ENCODE data around the gene IFIT1.
A peak's percentile ranks its signal among the peaks of the same experiment; 100 is the strongest.
"Not testable (repeated sequence)": the region's sequence is repeated elsewhere in the genome, so short reads cannot be mapped to it uniquely, and the experiment has no call there.

IFIT1 gene, protein sequence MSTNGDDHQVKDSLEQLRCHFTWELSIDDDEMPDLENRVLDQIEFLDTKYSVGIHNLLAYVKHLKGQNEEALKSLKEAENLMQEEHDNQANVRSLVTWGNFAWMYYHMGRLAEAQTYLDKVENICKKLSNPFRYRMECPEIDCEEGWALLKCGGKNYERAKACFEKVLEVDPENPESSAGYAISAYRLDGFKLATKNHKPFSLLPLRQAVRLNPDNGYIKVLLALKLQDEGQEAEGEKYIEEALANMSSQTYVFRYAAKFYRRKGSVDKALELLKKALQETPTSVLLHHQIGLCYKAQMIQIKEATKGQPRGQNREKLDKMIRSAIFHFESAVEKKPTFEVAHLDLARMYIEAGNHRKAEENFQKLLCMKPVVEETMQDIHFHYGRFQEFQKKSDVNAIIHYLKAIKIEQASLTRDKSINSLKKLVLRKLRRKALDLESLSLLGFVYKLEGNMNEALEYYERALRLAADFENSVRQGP

DNA sequence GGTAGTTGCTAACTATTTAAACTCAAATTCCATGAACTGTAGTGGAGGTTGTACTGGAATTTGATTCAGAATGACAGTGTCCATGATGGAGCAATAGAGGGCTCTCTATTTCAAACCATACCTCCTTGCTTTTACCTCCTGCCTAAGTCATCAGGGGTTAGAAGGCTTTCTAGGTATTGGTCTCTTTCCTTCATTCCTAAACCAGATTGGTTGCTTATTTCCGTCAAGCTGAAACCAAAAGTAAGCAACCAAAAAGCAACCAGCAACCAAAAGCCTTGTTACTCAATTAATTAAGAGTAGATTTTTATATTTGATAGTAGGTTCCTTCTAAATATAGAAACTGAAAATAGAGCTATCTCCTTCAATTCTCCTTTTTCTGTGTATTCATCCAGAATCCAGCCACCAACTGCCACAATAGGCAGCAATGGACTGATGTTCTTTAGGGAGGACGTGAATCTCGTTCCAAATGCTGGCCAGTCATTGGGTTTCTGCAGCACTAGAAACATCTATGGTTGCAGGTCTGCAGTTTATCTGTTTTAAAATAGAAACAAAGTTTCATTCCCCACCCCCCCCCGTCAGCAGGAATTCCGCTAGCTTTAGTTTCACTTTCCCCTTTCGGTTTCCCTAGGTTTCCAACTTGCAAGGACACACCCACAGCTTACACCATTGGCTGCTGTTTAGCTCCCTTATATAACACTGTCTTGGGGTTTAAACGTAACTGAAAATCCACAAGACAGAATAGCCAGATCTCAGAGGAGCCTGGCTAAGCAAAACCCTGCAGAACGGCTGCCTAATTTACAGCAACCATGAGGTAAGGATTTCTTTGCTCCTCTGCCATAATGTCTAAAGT is at the start of gene IFIT1:
Gene IFIT1, plus strand, starts transcription at position 717 of the 850 bp plus-strand sequence. Its CDS starts 90 bp downstream, at position 807.
- peak; percentile 8 for DNase-seq

DNA sequence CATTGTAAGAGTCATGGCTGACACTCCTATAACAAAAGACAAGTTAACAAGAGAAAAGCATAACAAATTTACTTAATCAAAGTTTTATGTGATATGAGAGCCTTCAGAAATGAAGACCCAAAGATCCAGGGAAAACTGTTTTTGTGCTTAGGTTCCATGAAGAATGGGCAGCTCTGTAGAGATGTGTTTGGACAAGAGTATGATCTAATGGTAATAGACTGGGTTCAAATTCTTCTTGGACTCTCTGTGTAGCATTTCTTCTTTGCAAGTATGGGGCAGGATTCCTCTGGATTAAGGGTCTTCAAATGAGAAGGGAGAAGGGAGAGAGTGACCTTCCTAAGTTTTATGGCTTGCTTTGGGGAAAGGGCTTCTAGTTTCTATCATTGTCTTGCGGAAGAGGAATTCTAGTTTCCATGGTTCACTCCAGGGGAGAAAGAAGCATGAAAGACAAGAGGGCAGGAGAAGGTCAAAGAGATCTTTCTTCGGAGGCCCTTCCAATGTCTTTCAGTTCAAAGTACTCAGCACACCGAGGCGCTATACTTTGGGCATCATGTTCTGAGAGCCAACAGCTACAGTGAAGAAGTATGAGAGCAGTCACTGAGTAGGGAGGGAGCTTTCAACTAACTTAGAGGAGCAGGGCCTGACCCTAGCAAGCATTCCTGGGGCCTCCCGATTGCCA is 49.2 kb upstream of the IFIT1 start:
- no peak for DNase-seq

DNA sequence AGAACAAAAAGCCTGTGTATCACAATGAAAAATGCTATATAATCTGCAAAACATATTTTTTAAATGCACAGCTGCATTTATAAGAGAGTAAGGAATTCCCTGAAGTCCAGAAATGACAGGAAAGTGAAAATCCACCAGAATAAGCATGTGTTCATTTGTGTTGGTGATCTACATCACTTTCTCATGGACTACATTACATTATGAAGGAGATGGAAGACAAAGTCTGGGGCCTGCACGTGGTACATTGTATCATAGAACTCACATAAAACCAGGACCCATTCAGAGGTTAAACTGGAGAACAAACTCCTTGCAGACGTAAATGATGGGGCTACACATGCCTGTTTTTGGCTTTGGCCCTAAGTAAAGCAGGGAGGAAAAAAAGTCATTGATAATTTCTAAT is 48.3 kb upstream of the IFIT1 start:
- DNase-seq, result no peak

DNA sequence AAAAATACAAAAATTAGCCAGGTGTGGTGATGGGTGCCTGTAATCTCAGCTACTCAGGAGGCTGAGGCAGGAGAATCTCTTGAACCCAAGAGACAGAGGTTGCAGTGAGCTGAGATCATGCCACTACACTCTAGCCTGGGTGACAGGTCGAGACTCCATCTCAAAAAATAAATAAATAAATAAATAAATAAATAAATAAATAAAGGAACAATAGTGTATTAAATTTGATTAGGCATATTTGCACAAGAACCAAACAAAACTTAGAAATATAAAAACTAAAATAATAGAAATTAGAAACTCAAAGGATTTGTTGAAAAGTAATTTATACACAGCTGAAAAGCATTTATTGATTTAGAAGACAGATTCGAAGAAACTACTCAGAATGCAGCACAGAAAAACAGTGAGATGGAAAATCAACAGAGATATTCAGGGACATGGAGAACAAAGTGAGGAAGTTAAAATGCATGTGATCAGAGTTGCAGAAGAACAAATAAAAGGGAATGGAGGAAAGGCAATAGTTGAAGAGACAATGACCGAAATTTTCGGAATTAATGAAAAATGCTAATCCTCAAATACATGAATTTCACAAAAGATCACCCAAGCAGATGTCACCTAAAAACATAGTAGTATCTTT is 46.9 kb upstream of the IFIT1 start:
- no peak for DNase-seq

DNA sequence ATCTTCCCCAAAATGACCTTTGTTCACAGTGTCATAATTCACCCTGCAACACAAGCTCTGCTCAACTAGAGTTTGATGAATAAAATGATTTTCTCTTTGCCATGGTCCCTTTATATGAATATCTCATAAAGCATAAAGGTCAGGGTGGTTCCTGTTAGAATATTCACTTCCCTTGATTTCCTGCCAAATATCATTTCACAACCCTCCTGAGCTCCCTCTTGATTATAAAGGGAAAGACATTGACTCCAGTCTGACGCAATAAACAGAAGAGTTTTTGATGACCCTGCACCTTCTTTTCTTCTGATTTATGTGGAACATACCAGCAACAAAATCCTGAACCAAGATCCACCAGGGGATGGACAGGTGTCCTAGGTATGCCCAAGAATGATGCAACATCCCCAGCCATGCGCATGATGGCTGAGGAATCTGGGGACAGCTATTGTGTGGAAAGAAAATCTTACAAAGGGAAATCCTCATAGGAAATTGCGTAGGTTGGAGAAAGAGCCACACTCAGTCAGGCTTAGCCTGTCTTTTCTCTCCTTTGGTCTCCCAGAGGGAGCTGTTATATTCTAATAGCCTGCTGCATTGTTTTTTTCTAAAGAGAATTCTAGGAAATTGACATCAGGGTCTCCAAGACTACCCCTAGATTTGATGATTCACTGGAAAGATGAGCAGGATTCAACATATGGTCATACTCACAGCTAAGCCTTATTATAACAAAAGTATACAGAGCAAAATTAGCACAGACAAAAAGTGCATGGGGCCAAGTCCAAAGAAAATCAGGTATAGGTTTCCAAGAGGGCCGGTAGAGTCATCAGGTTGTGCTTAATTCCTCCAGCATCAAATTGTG is 45.8 kb upstream of the IFIT1 start:
- no peak for DNase-seq

- DNase-seq, result no peak
Measured at GRCh38 chr10:89347701-89348457, 44.5 kb upstream of the IFIT1 start.

- no peak for DNase-seq
Measured at GRCh38 chr10:89348481-89348880, 43.9 kb upstream of the IFIT1 start.

- DNase-seq, result no peak
Measured at GRCh38 chr10:89348975-89349374, 43.4 kb upstream of the IFIT1 start.

DNA sequence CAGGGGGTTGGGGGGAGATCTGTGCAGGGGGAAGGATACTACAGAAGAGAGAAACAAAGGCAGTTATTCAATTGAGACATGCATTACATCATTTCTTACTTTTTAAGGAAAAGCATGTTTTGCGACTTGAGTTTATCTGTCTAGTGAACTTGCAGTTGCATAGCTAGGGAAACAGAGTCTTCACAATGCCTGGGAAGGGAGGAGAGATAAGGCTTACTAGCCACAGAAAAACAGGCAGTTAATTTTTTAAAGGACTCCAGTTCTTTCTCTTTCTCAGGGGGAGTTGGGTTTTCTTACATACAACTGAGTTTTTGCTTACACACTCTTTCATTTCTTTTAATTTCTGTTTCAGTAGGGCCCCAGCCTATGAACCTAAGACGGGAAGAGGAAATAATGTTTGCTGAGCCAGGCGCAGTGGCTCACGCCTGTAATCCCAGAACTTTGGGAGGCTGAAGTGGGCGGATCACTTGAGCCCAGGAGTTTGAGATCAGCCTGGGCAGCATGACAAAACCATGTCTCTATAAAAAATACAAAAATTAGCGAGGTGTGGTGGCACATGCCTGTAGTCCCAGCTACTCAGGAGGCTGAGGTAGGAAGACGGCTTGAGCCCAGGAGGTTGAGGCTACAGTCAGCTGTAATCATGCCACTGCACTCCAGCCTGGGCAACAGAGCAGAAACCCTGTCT is 41.6 kb upstream of the IFIT1 start:
- not testable (repeated sequence) for DNase-seq

GRCh38 chr10:89351412-89351779 is 41.0 kb upstream of the IFIT1 start:
- no peak for DNase-seq

DNA sequence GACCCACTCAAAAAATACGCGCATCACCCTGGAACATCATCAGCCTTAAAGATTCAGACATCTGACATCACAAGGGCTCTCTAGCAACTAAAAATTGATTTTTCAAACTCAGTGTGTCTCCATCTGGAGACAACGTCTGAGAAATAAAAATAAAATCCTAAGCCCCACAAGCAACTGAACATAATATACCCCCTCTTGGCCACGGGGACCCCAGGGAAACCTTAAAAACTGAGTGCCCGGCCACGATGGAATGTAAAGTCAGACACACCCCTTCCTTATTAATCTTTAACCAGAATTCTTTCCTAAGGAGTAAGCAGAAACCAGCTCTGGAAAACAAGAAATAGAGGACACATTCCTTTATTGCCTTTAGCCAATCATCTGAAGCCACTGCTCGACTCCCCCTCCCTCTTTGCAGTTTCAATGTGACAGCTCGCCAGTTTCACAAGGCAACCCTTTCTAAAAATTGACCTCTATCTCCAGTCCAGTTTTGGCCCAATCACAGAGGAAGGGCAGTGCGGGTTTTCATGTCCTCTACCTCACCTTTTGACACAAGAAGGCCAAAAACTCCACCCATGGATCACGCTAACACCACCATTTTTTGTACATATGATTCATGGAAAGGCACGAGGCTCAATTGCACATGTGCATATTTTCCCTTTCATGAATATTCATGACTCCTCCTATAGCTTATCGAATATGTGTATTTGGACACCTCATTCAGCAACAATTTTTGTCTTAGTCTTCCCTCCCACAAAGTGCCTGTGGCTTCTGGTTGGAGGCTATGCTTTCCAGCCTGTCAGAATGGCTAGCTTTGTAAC is 40.4 kb upstream of the IFIT1 start:
- DNase-seq, result no peak

DNA sequence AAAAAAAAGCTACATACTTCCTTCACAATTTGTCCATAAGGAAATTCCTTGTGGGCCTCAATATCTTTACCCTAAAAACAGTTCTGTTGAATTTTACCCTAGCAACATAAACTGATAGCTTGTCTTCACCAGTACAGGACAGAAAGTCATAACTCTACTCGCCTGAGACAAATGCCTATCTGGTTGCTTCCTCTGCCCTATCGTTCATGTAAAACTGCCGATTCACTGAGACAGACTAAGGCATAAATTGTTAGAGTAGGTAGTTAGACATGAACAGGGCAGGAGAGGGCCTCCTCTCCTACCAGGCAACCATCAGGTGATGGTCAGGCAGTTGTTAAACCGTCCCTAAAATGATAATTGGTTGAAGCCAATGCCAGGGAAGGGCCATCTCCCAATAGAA is 39.6 kb upstream of the IFIT1 start:
- DNase-seq, result no peak

DNA sequence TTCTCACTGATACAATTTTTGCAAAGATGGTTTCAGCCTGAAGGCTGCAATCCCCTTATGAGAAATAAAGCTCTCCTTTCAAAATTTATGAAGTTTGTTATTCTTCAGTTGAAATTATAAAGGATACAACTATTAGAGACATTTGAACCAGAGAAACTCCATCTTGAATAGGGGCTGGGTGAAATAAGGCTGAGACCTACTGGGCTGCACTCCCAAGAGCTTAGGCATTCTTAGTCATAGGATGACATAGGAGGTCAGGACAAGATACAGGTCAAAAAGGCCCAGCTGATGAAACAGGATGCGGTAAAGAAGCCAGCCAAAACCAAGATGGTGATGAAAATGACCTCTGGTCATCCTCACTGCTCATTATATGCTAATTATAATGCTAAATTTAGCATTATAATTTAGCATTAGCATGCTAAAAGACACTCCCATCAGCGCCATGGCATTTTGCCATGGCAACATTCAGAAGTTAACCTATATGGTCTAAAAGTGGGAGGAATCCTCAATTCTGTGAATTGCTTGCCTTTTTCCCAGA is 37.0 kb upstream of the IFIT1 start:
- DNase-seq, result no peak

DNA sequence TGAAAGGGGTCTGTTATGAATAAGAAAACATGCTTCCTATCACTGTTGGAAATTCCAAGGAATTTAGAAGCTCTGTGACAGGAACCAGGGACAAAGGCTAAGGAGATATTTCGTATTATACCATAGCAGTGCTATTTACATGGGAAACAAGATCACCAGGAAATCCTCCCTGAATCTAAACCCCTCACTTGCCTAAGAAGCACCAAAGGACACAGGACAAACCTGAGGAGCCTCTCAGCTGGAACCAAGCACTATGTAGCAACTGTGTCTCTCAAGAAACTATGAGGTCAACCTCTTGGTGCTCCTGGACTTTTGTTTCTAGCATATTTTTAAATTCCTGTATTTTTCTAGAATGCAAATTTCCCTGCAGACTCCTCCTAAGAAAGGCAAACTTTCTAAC is 35.3 kb upstream of the IFIT1 start:
- no peak for DNase-seq

DNA sequence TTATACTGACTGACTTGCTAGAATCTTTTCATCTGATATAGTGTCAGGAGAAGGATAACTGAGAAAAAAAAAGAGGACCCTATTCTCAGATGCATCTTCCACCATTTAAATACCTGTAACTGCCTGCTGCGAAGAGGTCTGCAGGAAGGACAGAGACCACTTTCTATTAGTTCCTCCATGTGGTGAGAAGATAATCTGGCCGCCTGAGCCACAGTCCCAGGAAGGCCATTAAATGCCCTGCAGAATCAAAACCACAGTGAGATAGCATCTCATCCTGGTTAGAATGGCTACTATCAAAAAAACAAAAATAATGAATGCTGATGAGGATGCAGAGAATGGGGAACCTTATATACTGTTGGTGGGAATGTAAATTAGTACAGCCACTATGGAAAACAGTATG is 34.4 kb upstream of the IFIT1 start:
- DNase-seq, result no peak

DNA sequence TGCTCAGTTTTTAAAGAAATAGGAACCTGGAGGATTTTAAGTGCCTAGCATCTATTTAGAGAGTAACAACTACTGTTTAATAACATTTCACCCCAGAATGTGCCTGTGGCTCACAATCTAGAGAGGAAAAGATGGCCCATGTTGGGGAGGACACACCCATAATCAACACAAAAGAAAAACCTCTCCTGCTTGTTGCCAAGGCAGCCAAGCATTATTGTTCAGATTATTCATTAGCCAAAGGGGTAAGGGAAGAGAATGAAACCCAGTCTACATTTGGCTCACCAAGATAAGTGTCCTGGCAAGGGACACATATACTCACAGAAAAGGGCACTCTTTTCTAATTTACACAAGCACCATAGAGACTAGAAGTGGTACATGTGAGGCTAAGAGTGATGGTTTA is 32.3 kb upstream of the IFIT1 start:
- DNase-seq, result no peak

DNA sequence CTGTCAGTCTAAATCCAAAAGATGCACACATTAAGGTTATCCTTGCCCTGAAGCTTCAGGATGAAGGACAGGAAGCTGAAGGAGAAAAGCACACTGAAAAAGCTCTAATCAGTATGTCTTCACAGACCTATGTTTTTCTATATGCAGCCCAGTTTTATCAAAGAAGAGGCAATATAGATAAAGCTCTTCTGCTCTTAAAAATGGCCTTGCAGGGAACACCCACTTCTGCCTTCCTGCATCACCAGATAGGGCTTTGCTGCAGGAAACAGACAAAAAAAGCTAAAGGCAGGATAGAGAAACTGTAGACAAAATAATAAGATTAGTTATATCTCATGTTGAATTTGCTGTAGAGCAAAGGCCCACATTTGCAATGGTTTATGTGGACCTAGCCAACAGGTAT is 29.5 kb upstream of the IFIT1 start:
- no peak for DNase-seq

DNA sequence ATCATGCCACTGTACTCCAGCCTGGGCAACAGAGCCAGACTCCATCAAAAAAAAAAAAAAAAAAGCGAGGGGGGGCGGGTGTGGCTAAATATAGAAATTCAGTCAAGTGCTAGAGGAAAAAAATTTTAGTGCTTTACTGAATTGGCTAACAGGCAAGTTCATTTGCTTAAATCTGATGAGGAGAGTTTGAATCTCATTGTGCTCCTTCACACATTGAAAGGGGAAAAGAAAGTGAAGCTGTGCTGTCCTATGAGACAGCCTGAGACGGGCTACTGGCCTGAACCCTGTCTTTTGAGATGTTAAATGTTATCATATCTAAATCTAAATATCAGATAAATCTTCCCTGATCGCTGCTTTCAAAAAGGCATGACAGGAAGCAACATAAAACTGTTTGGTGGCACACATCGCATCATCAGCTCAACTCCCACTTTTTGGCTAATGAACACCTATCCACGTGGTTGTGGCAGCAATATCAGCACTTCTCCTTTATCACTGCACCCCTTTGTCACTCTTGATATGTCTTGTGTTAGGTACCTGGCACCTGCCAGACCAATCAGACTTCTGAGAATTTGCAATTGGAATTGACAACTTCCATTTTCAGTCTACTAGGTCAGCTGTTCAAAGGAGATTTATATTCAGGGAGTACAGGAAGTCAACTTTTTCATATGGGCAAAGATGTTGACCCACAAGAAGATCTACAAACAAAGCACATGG is 28.5 kb upstream of the IFIT1 start:
- no peak for DNase-seq

DNA sequence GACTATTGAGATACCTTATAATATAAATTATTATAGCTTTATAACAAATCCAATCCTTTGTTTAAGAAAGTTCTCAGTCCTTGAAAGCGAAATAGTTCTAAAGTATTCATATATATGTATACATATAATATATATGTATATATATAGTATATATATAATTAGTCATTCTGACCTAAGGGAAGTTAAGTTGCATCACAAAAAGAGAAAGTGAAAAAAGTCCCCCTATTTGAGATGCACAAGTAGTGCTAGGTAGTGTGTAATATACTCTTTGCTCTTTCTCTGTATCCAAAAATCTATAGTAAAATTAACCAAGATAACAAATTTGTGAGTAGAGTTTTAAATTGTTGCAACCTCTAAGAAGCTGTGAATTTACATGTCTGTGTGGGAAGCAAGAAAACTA is 27.9 kb upstream of the IFIT1 start:
- DNase-seq, result no peak

All from NCI-H82 (cell line).